MM.1S (cell line): ENCODE data around the gene TTLL5.

ENCODE experiments used
- DNase-seq: peaks from one replicate; pipeline ENCODE4 v3.0.0-alpha.2; 2015
- H2AFZ ChIP-seq: fragments of 300-600 bp; sonication (generic); 2 replicates; pipeline ENCODE4 v1.6.0; 2016; ENCODE audit warnings: antibody characterized with exemption, low read length
- H3F3A ChIP-seq: fragments of 300-600 bp; sonication (generic); 2 replicates; pipeline ENCODE4 v1.6.1; 2016; ENCODE audit warnings: mild to moderate bottlenecking, antibody characterized with exemption, low read length, moderate library complexity, mixed read lengths; ENCODE audit not compliant: insufficient read depth
- H3K27ac ChIP-seq: fragments of 300-600 bp; sonication (generic); 2 replicates; pipeline ENCODE4 v1.5.1; 2016; ENCODE audit warnings: mild to moderate bottlenecking, low read length
- H3K27me3 ChIP-seq: fragments of 300-600 bp; sonication (generic); replicated peaks from 2 replicates; pipeline ENCODE4 v1.6.0; 2016; ENCODE audit warnings: low read length; ENCODE audit not compliant: insufficient read depth
- H3K36me3 ChIP-seq: fragments of 300-600 bp; sonication (generic); replicated peaks from 2 replicates; pipeline ENCODE4 v1.6.1; 2016; ENCODE audit warnings: mild to moderate bottlenecking, low read length, mixed read lengths; ENCODE audit not compliant: insufficient read depth
- H3K4me1 ChIP-seq: fragments of 300-600 bp; sonication (generic); 2 replicates; pipeline ENCODE4 v1.6.1; 2016; ENCODE audit warnings: low read length, mixed read lengths
- H3K4me2 ChIP-seq: fragments of 300-600 bp; sonication (generic); 2 replicates; pipeline ENCODE4 v1.6.0; 2016; ENCODE audit warnings: low read depth, low read length
- H3K4me3 ChIP-seq: fragments of 300-600 bp; sonication (generic); 2 replicates; pipeline ENCODE4 v1.5.1; 2016; ENCODE audit warnings: low read length, mixed read lengths
- H3K79me2 ChIP-seq: fragments of 300-600 bp; sonication (generic); 2 replicates; pipeline ENCODE4 v1.6.1; 2016; ENCODE audit warnings: mixed run types, low read length, mixed read lengths
- H3K9ac ChIP-seq: fragments of 300-600 bp; sonication (generic); 2 replicates; pipeline ENCODE4 v1.6.1; 2016; ENCODE audit warnings: low read length, mixed read lengths
- H3K9me2 ChIP-seq: fragments of 300-600 bp; sonication (generic); replicated peaks from 2 replicates; pipeline ENCODE4 v1.6.1; 2016; ENCODE audit warnings: mild to moderate bottlenecking, low read length, mixed read lengths; ENCODE audit not compliant: insufficient read depth
- H3K9me3 ChIP-seq: fragments of 300-600 bp; sonication (generic); replicated peaks from 2 replicates; pipeline ENCODE4 v1.6.1; 2016; ENCODE audit warnings: mild to moderate bottlenecking, low read length, mixed read lengths; ENCODE audit not compliant: insufficient read depth
- H4K20me1 ChIP-seq: fragments of 300-600 bp; sonication (generic); 2 replicates; pipeline ENCODE4 v1.6.1; 2016; ENCODE audit warnings: mild to moderate bottlenecking, low read length, moderate library complexity, mixed read lengths; ENCODE audit not compliant: insufficient read depth
- CTCF ChIP-seq: fragments of 300-600 bp; sonication (generic); IDR thresholded peaks from 2 replicates; pipeline ENCODE4 v1.5.1; 2016; ENCODE audit warnings: antibody characterized with exemption, low read length, mixed read lengths
- EZH2 ChIP-seq: fragments of 300-600 bp; sonication (generic); optimal IDR thresholded peaks from 2 replicates; pipeline ENCODE3; 2017; ENCODE audit warnings: low read depth, mild to moderate bottlenecking, antibody characterized with exemption, low read length, mixed read lengths
- EZH2phosphoT487 ChIP-seq: fragments of 300-600 bp; sonication (generic); IDR thresholded peaks from 2 replicates; pipeline ENCODE4 v1.6.1; 2018; ENCODE audit warnings: antibody characterized with exemption, low read length

Gene TTLL5

GRCh38 chr14:75886636-75887348 lies 225.7 kb downstream of the TTLL5 start:
- H3K9me2 ChIP-seq, result no peaks in the 10 kb centered on the region
- no peak overlapping the region for H3K4me2 ChIP-seq
- no peak for DNase-seq
- TF ChIP-seq CTCF, result no peak
- no peak for TF ChIP-seq EZH2phosphoT487
- TF ChIP-seq EZH2, result no peak
- H3K27ac ChIP-seq, result no peak overlapping the region
- no peaks in the 10 kb centered on the region for H3K79me2 ChIP-seq
- no peak overlapping the region for H3K9ac ChIP-seq
- no peaks in the 10 kb centered on the region for H3K36me3 ChIP-seq
- H3K9me3 ChIP-seq, result no peaks in the 10 kb centered on the region
- no peaks in the 10 kb centered on the region for H3K4me1 ChIP-seq
- no peak overlapping the region for H3K4me3 ChIP-seq
- no peaks in the 10 kb centered on the region for H3F3A ChIP-seq
- no peaks in the 10 kb centered on the region for H3K27me3 ChIP-seq
- H4K20me1 ChIP-seq, result no peaks in the 10 kb centered on the region
- H2AFZ ChIP-seq, result no peak overlapping the region

- Histone ChIP-seq H3K9ac (no peak overlapping the region), H3K36me3 (no peaks in the 10 kb centered on the region), H3K27me3 (no peaks in the 10 kb centered on the region), H3K4me3 (no peak overlapping the region), H3K9me2 (no peaks in the 10 kb centered on the region), H3K79me2 (no peaks in the 10 kb centered on the region), H3K4me1 (no peaks in the 10 kb centered on the region), H3K4me2 (no peak overlapping the region), H3F3A (no peaks in the 10 kb centered on the region), H4K20me1 (no peaks in the 10 kb centered on the region), H3K9me3 (no peaks in the 10 kb centered on the region), H3K27ac (no peak overlapping the region), H2AFZ (no peak overlapping the region)
- no peak for DNase-seq
- TF ChIP-seq CTCF (no peak), EZH2phosphoT487 (no peak), EZH2 (no peak)
These were observed 227.9 kb downstream of the TTLL5 start for GRCh38 chr14:75888945-75889344.

GRCh38 chr14:75896341-75896740 lies 235.3 kb downstream of the TTLL5 start:
- Histone ChIP-seq H3K79me2 (no peaks in the 10 kb centered on the region), H3K9me3 (no peaks in the 10 kb centered on the region), H3K9me2 (no peaks in the 10 kb centered on the region), H3K27ac (no peak overlapping the region), H3K36me3 (no peaks in the 10 kb centered on the region), H2AFZ (no peak overlapping the region), H4K20me1 (no peaks in the 10 kb centered on the region), H3K27me3 (no peaks in the 10 kb centered on the region), H3K4me2 (no peak overlapping the region), H3K4me1 (no peaks in the 10 kb centered on the region), H3K9ac (no peak overlapping the region), H3F3A (no peaks in the 10 kb centered on the region), H3K4me3 (no peak overlapping the region)
- DNase-seq, result no peak
- TF ChIP-seq EZH2phosphoT487 (no peak), CTCF (no peak), EZH2 (no peak)
